Measurements from ENCODE around the gene NPDC1.
A peak's percentile ranks its signal among the peaks of the same experiment; 100 is the strongest.

Gene NPDC1, protein sequence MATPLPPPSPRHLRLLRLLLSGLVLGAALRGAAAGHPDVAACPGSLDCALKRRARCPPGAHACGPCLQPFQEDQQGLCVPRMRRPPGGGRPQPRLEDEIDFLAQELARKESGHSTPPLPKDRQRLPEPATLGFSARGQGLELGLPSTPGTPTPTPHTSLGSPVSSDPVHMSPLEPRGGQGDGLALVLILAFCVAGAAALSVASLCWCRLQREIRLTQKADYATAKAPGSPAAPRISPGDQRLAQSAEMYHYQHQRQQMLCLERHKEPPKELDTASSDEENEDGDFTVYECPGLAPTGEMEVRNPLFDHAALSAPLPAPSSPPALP

DNA sequence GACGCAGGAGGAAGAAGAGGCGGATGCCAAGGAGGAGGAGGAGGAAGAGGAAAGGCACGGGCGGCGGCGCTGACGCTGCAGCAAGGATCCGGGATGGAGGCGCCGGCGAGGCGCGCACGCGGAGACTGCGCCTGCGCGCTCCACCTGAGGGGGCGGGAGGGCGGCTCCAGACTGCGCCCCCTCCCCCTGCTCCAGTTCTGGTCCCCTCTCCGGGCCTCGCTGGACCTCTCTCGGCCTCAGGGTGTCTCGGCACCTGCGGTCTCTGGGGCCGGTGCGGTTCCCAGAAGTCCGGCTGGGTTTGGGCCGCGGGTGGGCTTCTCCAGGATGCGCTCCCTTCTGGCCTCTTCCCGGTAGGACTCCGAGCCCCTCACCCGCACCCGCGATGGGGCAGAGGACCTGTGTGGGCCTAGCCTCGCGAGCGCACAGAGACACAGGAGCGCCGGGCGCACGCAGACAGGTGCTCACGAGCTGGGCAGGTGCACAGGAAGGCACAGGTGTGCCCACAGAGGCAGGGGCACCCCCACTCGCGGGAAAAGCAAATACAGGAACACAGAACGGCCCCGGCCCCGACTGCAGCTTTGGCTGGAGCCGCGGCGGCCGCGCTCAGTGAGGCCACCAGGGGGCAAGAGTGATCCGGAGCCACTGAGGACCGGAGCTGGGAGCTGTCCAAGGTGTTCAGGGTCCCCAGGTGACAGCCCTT, at the start of gene NPDC1:
Gene NPDC1, minus strand, starts transcription at position 90 of the 700 bp plus-strand sequence. CDS start 188 bp downstream, outside the sequence.
- peaks cover 11 to 24% of the 10 kb centered on the region in 2 donors for H3K27me3 ChIP-seq (ENCODE audit: control insufficient read depth in 2 of 2, insufficient read depth in 2 of 2, low read length in 2 of 2)

DNA sequence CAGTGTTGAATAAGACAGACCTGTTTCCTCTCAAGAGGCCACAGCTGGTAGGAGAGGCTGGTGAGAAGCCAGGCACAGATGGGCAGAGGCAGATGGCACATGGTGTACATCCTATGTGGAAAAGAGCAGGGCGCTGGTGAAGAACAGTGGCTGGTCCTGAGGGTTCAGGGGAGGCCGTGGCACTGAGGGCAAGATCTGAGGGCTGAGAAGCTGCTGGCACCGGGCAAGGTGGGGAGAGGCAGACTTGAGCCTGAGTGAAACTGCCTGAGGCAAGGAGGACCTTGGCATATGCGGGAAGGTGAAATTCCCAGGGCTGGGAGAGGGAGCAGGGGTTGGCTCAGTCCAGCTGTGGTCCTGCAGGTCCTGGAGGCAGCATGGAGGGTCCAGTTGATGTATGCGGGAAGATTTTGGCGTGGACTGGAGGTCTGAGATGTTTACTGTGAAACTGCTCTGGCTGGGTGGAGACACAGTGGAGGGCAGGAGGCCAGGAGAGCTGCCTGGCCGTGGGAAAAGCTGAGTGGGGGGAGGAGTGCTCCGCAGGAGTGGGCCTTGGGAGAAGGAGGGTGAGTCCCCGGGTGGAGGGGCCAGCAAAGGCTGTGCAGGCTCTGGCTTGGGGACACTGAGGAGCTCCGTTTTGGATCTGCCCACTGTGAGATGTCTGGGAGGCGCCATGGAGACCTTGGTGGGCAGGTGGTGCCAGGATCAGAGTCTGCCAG, 43.4 kb upstream of the NPDC1 start:
- peaks cover 3 to 9% of the 10 kb centered on the region in 2 donors for H3K36me3 ChIP-seq (ENCODE audit: control insufficient read depth in 2 of 2, insufficient read depth in 2 of 2, low read length in 2 of 2)
- H3K4me3 ChIP-seq (ENCODE audit: low read length in 2 of 2): no peak overlapping the region
- H3K9ac ChIP-seq (ENCODE audit: low read depth in 1 of 2, low read length in 2 of 2): no peak overlapping the region
- no peaks in the 10 kb centered on the region for H3K27me3 ChIP-seq (ENCODE audit: control insufficient read depth in 2 of 2, insufficient read depth in 2 of 2, low read length in 2 of 2)
- peaks cover 17 to 19% of the 10 kb centered on the region in 2 donors for H3K4me1 ChIP-seq (ENCODE audit: control insufficient read depth in 2 of 2, insufficient read depth in 2 of 2, low read length in 2 of 2)
- H3K27ac ChIP-seq (ENCODE audit: low read depth in 2 of 2, low read length in 2 of 2): no peak overlapping the region
- no peaks in the 10 kb centered on the region for H3K9me3 ChIP-seq (ENCODE audit: control insufficient read depth in 2 of 2, low read length in 2 of 2)

More for the DNA sequence above, at the start of gene NPDC1:
- Histone ChIP-seq H3K9ac (ENCODE audit: low read depth in 1 of 2, low read length in 2 of 2) (peak within 1 kb of the TSS; percentile 24 to 39), H3K9me3 (ENCODE audit: control insufficient read depth in 2 of 2, low read length in 2 of 2) (no peaks in the 10 kb centered on the region), H3K27ac (ENCODE audit: low read depth in 2 of 2, low read length in 2 of 2) (peak within 1 kb of the TSS; percentile 70 to 76), H3K4me1 (ENCODE audit: control insufficient read depth in 2 of 2, insufficient read depth in 2 of 2, low read length in 2 of 2) (peaks cover 20 to 25% of the 10 kb centered on the region in 2 donors), H3K36me3 (ENCODE audit: control insufficient read depth in 2 of 2, insufficient read depth in 2 of 2, low read length in 2 of 2) (no peaks in the 10 kb centered on the region), H3K4me3 (ENCODE audit: low read length in 2 of 2) (peak within 1 kb of the TSS; percentile 61 to 62)

DNA sequence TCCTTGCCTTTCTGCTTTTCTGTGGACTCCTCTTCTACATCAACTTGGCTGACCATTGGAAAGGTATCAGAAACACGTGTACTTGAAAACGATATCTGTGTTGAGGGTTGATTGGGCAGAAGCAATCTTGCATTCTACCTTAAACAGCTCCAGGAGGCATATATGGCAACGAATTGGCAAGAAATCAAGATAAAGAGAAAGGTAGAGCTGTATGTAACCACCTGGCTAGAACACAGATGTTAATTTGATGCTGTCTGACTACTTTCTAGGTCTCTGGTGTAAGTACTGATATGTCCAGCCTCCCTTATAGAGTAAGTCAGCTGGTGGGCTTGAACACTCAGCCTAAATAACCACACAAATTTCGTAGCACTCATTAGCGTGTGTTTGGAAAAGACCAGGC, 42.1 kb upstream of the NPDC1 start:
- Histone ChIP-seq H3K27ac (ENCODE audit: low read depth in 2 of 2, low read length in 2 of 2) (no peak overlapping the region), H3K9ac (ENCODE audit: low read depth in 1 of 2, low read length in 2 of 2) (no peak overlapping the region), H3K4me3 (ENCODE audit: low read length in 2 of 2) (peak overlapping the region in 1 of 2 donors; percentile 85), H3K4me1 (ENCODE audit: control insufficient read depth in 2 of 2, insufficient read depth in 2 of 2, low read length in 2 of 2) (peaks cover 17 to 19% of the 10 kb centered on the region in 2 donors), H3K27me3 (ENCODE audit: control insufficient read depth in 2 of 2, insufficient read depth in 2 of 2, low read length in 2 of 2) (no peaks in the 10 kb centered on the region), H3K36me3 (ENCODE audit: control insufficient read depth in 2 of 2, insufficient read depth in 2 of 2, low read length in 2 of 2) (peaks cover 3 to 12% of the 10 kb centered on the region in 2 donors), H3K9me3 (ENCODE audit: control insufficient read depth in 2 of 2, low read length in 2 of 2) (no peaks in the 10 kb centered on the region)

DNA sequence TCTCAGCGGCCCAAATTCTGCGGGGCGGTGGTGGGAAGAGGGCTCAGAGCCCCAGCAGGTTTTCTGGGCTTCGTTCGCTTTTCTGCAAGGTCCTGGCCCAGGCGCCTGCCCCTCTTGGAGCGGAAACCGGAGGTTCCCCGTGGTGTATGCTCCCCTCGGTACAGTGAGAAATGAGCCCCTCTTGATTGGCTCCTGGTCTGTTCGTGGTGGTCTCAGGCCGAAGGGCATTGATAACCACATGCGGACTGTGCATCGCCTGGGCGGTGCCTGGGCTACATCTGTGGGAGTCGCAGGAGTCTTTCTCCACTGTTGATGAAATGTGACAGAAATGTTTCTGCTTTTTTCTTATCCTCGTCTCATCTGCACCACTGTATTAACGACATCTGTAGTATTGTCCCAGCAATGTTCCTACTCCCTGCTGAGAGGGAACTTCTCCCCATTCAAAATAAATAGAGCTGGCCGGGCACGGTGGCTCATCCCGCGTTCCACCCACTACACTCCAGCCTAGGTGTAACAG, 41.5 kb upstream of the NPDC1 start:
- H3K27ac ChIP-seq (ENCODE audit: low read depth in 2 of 2, low read length in 2 of 2): peak overlapping the region; percentile 94 to 95
- H3K36me3 ChIP-seq (ENCODE audit: control insufficient read depth in 2 of 2, insufficient read depth in 2 of 2, low read length in 2 of 2): peaks cover 3 to 11% of the 10 kb centered on the region in 2 donors
- H3K4me1 ChIP-seq (ENCODE audit: control insufficient read depth in 2 of 2, insufficient read depth in 2 of 2, low read length in 2 of 2): peaks cover 17 to 19% of the 10 kb centered on the region in 2 donors
- H3K27me3 ChIP-seq (ENCODE audit: control insufficient read depth in 2 of 2, insufficient read depth in 2 of 2, low read length in 2 of 2): no peaks in the 10 kb centered on the region
- H3K9me3 ChIP-seq (ENCODE audit: control insufficient read depth in 2 of 2, low read length in 2 of 2): no peaks in the 10 kb centered on the region
- peak overlapping the region; percentile 77 to 85 for H3K4me3 ChIP-seq (ENCODE audit: low read length in 2 of 2)
- H3K9ac ChIP-seq (ENCODE audit: low read depth in 1 of 2, low read length in 2 of 2): peak overlapping the region; percentile 68 to 88

DNA sequence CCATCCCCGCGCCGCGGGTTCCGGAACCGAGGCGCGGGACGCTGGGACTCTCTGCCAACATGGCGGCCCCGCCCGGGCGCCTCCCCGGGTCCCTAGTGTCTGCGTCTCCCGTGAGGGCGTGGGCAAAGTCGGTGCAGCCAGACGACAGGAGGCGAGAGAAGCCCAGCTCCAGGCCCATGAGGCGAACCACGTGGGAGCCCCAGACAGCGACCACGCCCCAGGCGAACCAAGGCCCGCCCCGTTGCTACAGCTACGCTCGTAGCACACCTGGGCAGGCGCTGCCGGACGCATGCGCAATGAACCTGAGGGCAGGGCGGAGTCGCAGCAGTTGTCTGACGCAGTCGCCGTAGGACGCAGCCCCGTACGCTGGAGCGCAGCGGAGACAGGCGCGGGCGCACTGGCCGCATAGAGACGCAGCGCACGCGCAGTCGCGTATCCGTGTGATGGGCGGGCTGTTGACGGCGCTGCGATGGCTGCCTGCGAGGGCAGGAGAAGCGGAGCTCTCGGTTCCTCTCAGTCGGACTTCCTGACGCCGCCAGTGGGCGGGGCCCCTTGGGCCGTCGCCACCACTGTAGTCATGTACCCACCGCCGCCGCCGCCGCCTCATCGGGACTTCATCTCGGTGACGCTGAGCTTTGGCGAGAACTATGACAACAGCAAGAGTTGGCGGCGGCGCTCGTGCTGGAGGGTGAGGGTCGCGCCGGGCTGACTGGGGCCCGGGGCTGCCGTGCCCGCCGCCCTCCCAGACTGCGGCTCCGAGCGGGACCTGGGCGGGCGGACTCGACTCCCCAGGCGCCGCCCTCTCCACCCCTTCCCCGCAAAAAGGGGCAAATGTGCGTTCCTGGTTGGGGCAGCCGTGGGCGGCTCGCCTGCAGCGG, 40.8 kb upstream of the NPDC1 start, which contains the start of gene MAN1B1:
Gene MAN1B1, plus strand, starts transcription at position 455 of the 878 bp plus-strand sequence. Its CDS starts 15 bp downstream, at position 470.
- Histone ChIP-seq H3K4me3 (ENCODE audit: low read length in 2 of 2) (peak within 1 kb of the TSS; percentile 77 to 85), H3K4me1 (ENCODE audit: control insufficient read depth in 2 of 2, insufficient read depth in 2 of 2, low read length in 2 of 2) (peaks cover 17 to 19% of the 10 kb centered on the region in 2 donors), H3K36me3 (ENCODE audit: control insufficient read depth in 2 of 2, insufficient read depth in 2 of 2, low read length in 2 of 2) (peaks cover 3 to 15% of the 10 kb centered on the region in 2 donors), H3K27ac (ENCODE audit: low read depth in 2 of 2, low read length in 2 of 2) (peak within 1 kb of the TSS; percentile 94 to 95), H3K9ac (ENCODE audit: low read depth in 1 of 2, low read length in 2 of 2) (peak within 1 kb of the TSS; percentile 75 to 88), H3K27me3 (ENCODE audit: control insufficient read depth in 2 of 2, insufficient read depth in 2 of 2, low read length in 2 of 2) (no peaks in the 10 kb centered on the region), H3K9me3 (ENCODE audit: control insufficient read depth in 2 of 2, low read length in 2 of 2) (no peaks in the 10 kb centered on the region)

DNA sequence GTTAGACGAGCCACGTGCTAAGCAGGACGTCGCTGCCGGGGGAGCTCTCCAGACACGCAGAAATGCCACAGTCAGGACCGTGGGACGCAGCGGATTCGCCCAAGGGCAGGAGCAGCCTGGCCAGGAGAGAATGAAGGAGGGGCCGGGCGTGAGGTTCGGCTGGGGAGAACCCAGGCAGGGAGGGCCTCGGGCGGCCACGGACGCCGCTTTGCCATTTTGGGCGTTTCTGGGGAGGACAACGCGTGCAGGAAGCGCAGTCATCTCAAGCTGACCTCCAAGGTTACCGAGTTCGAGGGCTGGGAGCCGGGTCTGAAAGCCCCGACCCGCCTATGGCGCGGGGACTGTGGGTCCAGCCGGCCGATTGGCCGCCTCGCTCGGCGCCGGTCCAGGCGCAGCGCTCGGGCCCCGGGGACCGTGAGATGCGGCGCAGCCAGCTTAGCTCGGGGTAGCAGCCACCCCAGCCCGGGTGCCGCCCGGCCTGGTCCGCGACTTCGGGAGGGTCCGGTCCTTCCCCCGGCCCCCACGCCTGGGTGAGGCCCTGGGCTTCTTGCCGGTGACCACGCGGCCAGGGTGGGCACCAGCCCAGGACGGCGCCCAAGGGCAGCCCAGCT, 40.0 kb upstream of the NPDC1 start:
- Histone ChIP-seq H3K9ac (ENCODE audit: low read depth in 1 of 2, low read length in 2 of 2) (peak overlapping the region; percentile 75 to 88), H3K9me3 (ENCODE audit: control insufficient read depth in 2 of 2, low read length in 2 of 2) (no peaks in the 10 kb centered on the region), H3K36me3 (ENCODE audit: control insufficient read depth in 2 of 2, insufficient read depth in 2 of 2, low read length in 2 of 2) (peaks cover 3 to 15% of the 10 kb centered on the region in 2 donors), H3K4me3 (ENCODE audit: low read length in 2 of 2) (peak overlapping the region; percentile 77 to 85), H3K27me3 (ENCODE audit: control insufficient read depth in 2 of 2, insufficient read depth in 2 of 2, low read length in 2 of 2) (no peaks in the 10 kb centered on the region), H3K4me1 (ENCODE audit: control insufficient read depth in 2 of 2, insufficient read depth in 2 of 2, low read length in 2 of 2) (peaks cover 17 to 19% of the 10 kb centered on the region in 2 donors), H3K27ac (ENCODE audit: low read depth in 2 of 2, low read length in 2 of 2) (peak overlapping the region; percentile 94 to 95)

DNA sequence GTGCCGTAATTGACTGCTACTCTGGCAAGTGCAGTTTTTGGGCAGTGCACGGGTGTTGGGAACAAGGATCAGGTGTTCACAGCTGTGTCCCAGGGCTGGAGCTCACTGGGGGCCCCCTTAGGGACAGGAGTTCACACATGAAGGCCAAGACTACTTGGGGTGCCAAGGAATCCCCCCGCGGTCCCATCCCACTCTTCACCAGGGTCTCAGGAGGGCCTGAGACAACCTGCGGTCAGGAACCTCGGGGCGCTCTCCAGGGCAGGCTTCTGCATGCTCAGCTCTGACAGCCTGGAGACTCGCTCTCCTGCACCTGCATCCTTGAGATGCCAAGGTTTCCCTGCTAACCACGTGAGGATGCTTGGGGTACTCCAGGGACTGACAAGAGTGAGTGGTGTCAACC, 38.5 kb upstream of the NPDC1 start:
- Histone ChIP-seq H3K27me3 (ENCODE audit: control insufficient read depth in 2 of 2, insufficient read depth in 2 of 2, low read length in 2 of 2) (no peaks in the 10 kb centered on the region), H3K27ac (ENCODE audit: low read depth in 2 of 2, low read length in 2 of 2) (no peak overlapping the region), H3K4me3 (ENCODE audit: low read length in 2 of 2) (no peak overlapping the region), H3K4me1 (ENCODE audit: control insufficient read depth in 2 of 2, insufficient read depth in 2 of 2, low read length in 2 of 2) (peaks cover 18 to 19% of the 10 kb centered on the region in 2 donors), H3K36me3 (ENCODE audit: control insufficient read depth in 2 of 2, insufficient read depth in 2 of 2, low read length in 2 of 2) (peaks cover 3 to 25% of the 10 kb centered on the region in 2 donors), H3K9ac (ENCODE audit: low read depth in 1 of 2, low read length in 2 of 2) (no peak overlapping the region), H3K9me3 (ENCODE audit: control insufficient read depth in 2 of 2, low read length in 2 of 2) (no peaks in the 10 kb centered on the region)

DNA sequence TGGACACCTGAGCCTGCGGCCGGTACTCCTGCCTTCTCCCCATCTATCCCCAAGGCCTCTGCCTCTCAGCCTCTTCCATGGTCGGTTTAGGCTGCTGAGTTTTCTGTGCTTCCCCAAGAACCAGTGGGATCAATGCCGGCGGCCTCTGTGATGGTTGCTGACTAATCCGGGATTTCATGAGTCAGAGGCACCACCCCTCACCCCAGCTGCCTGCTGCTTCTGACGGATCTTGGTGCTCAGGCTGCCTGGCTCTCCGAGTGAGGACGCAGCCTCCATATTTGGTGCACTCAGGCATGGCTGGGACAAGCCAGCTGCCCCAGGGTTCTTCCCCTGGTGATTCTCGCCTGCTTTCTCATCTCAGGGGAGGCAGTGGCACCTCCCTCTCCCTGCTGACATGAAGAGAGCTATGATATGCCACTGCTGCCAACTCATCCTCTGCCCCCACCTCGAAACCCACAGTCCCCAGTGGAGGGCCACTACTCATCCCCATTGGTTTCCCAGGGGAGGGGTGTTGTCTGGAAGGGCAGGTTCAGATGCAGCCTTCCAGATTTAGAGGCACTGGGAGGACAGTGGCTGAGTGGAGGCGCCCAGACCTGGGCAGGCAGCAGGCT, 37.5 kb upstream of the NPDC1 start:
- Histone ChIP-seq H3K9me3 (ENCODE audit: control insufficient read depth in 2 of 2, low read length in 2 of 2) (no peaks in the 10 kb centered on the region), H3K4me1 (ENCODE audit: control insufficient read depth in 2 of 2, insufficient read depth in 2 of 2, low read length in 2 of 2) (peaks cover 28 to 29% of the 10 kb centered on the region in 2 donors), H3K36me3 (ENCODE audit: control insufficient read depth in 2 of 2, insufficient read depth in 2 of 2, low read length in 2 of 2) (peaks cover 0 to 29% of the 10 kb centered on the region in 2 donors), H3K27me3 (ENCODE audit: control insufficient read depth in 2 of 2, insufficient read depth in 2 of 2, low read length in 2 of 2) (no peaks in the 10 kb centered on the region), H3K9ac (ENCODE audit: low read depth in 1 of 2, low read length in 2 of 2) (no peak overlapping the region), H3K27ac (ENCODE audit: low read depth in 2 of 2, low read length in 2 of 2) (peak overlapping the region; percentile 32 to 45), H3K4me3 (ENCODE audit: low read length in 2 of 2) (no peak overlapping the region)

Measured in mucosa of rectum (tissue), 2 donors.